Activated naive CD8-positive, alpha-beta T cell (primary cell): ENCODE measurements around the gene GNPAT.
A peak's percentile ranks its signal among the peaks of the same experiment; 100 is the strongest.

Experiments
- H3K27ac Mint-ChIP-seq: one replicate; pipeline ENCODE4 v1.8.0; 2021; ENCODE audit warnings: mixed read lengths
- H3K27me3 Mint-ChIP-seq: one replicate; pipeline ENCODE4 v1.8.0; 2021; ENCODE audit warnings: mixed read lengths
- H3K36me3 Mint-ChIP-seq: one replicate; pipeline ENCODE4 v1.8.0; 2021; ENCODE audit warnings: mixed read lengths
- H3K4me1 Mint-ChIP-seq: one replicate; pipeline ENCODE4 v1.8.0; 2021; ENCODE audit warnings: low read depth, mixed read lengths
- H3K4me3 Mint-ChIP-seq: one replicate; pipeline ENCODE4 v1.8.0; 2021; ENCODE audit warnings: mild to moderate bottlenecking, mixed read lengths
- H3K9me3 Mint-ChIP-seq: one replicate; pipeline ENCODE4 v1.8.0; 2021; ENCODE audit warnings: low read depth, mixed read lengths

GNPAT gene

GRCh38 chr1:231226156-231226555 is 14.9 kb upstream of the GNPAT start:
- Mint-ChIP-seq H3K27ac (peak overlapping the region; percentile 50), H3K27me3 (no peaks in the 10 kb centered on the region), H3K36me3 (peaks cover 13% of the 10 kb centered on the region), H3K4me3 (no peak overlapping the region), H3K9me3 (no peaks in the 10 kb centered on the region), H3K4me1 (peaks cover 13% of the 10 kb centered on the region)

- no peak overlapping the region for H3K4me3 Mint-ChIP-seq
- no peak overlapping the region for H3K27ac Mint-ChIP-seq
- no peaks in the 10 kb centered on the region for H3K27me3 Mint-ChIP-seq
- H3K36me3 Mint-ChIP-seq: peaks cover 12% of the 10 kb centered on the region
- H3K4me1 Mint-ChIP-seq: peaks cover 41% of the 10 kb centered on the region
- no peaks in the 10 kb centered on the region for H3K9me3 Mint-ChIP-seq
These were observed 9.5 kb upstream of the GNPAT start for GRCh38 chr1:231231511-231231910.

GRCh38 chr1:231232870-231233734 is 7.9 kb upstream of the GNPAT start:
- Mint-ChIP-seq H3K4me1 (peaks cover 51% of the 10 kb centered on the region), H3K27ac (no peak overlapping the region), H3K27me3 (no peaks in the 10 kb centered on the region), H3K9me3 (no peaks in the 10 kb centered on the region), H3K36me3 (peaks cover 12% of the 10 kb centered on the region), H3K4me3 (no peak overlapping the region)

GRCh38 chr1:231233735-231234417 is 7.1 kb upstream of the GNPAT start:
- Mint-ChIP-seq H3K36me3 (peaks cover 17% of the 10 kb centered on the region), H3K4me1 (peaks cover 57% of the 10 kb centered on the region), H3K4me3 (no peak overlapping the region), H3K27ac (no peak overlapping the region), H3K9me3 (no peaks in the 10 kb centered on the region), H3K27me3 (no peaks in the 10 kb centered on the region)

GRCh38 chr1:231234506-231234905 is 6.5 kb upstream of the GNPAT start:
- no peak overlapping the region for H3K27ac Mint-ChIP-seq
- H3K4me1 Mint-ChIP-seq: peaks cover 62% of the 10 kb centered on the region
- no peak overlapping the region for H3K4me3 Mint-ChIP-seq
- no peaks in the 10 kb centered on the region for H3K27me3 Mint-ChIP-seq
- H3K9me3 Mint-ChIP-seq: no peaks in the 10 kb centered on the region
- H3K36me3 Mint-ChIP-seq: peaks cover 21% of the 10 kb centered on the region

- H3K9me3 Mint-ChIP-seq: no peaks in the 10 kb centered on the region
- peaks cover 21% of the 10 kb centered on the region for H3K36me3 Mint-ChIP-seq
- H3K27me3 Mint-ChIP-seq: no peaks in the 10 kb centered on the region
- peaks cover 65% of the 10 kb centered on the region for H3K4me1 Mint-ChIP-seq
- H3K4me3 Mint-ChIP-seq: no peak overlapping the region
- no peak overlapping the region for H3K27ac Mint-ChIP-seq
These were observed 5.3 kb upstream of the GNPAT start for GRCh38 chr1:231235526-231236207.

DNA sequence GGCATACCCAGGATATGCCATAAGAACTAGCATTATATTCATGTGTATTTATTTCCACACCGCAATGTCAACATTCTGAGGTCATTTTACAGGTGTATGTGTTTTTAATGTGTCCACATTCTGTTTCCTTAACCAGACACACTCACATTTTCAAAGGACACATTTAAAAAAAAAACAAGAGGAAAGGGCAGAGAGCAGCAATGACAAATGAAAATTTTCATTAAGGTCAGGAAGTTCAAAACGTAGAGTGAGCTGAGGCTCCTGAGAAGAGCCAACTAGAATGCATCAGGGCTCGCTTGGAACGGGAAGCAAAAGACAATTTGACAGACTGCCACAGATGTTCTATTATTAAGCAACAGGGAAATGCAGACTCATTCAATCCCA is 4.8 kb upstream of the GNPAT start:
- peaks cover 21% of the 10 kb centered on the region for H3K36me3 Mint-ChIP-seq
- H3K27me3 Mint-ChIP-seq: no peaks in the 10 kb centered on the region
- no peak overlapping the region for H3K27ac Mint-ChIP-seq
- no peaks in the 10 kb centered on the region for H3K9me3 Mint-ChIP-seq
- peaks cover 61% of the 10 kb centered on the region for H3K4me1 Mint-ChIP-seq
- H3K4me3 Mint-ChIP-seq: no peak overlapping the region

DNA sequence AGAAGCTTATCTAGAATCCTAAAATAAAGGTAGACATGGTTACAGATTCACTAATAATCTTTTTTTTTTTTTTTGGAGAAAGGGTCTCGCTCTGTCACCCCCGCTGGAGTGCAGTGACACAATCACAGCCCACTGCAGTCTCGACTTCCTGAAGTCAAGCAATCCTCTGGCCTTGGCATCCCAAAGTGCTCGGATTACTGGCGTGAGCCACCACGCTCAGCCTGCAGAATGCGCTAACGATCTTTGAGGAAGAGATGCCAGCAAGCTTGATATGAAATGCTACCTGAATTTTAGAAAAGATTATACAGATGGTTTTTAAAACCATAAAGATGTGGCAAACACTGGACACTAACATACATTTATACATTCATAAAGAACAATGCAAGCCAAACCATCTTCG is 4.1 kb upstream of the GNPAT start:
- Mint-ChIP-seq H3K27ac (no peak overlapping the region), H3K4me1 (peaks cover 60% of the 10 kb centered on the region), H3K9me3 (no peaks in the 10 kb centered on the region), H3K27me3 (no peaks in the 10 kb centered on the region), H3K4me3 (peak overlapping the region; percentile 30), H3K36me3 (peaks cover 21% of the 10 kb centered on the region)

DNA sequence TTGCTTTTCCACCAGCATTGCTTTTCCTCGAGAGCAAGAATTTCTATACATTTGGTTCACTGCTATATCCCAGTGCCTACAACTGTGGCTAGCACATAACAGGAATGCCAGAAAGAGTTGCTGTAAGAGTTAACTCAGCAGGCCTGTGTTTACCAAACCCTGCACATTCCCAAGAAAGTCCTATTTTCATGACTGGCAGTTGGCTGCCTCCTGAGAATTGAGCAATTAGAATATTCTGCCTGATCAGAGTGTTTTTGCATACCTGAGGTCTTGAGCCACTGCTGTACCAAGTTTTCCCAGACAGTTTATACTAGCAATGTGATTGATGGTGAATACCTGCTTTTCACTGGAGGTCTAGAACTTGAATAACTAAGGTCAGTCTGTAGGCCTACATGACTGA is 2.7 kb upstream of the GNPAT start:
- Mint-ChIP-seq H3K36me3 (peaks cover 23% of the 10 kb centered on the region), H3K27me3 (no peaks in the 10 kb centered on the region), H3K27ac (no peak overlapping the region), H3K9me3 (no peaks in the 10 kb centered on the region), H3K4me1 (peaks cover 66% of the 10 kb centered on the region), H3K4me3 (peak overlapping the region; percentile 30)

- Mint-ChIP-seq H3K27ac (peak overlapping the region; percentile 96), H3K4me3 (peak overlapping the region; percentile 99), H3K36me3 (peaks cover 23% of the 10 kb centered on the region), H3K27me3 (no peaks in the 10 kb centered on the region), H3K4me1 (peaks cover 64% of the 10 kb centered on the region), H3K9me3 (no peaks in the 10 kb centered on the region)
These were observed 505 bp upstream of the GNPAT start for GRCh38 chr1:231240531-231240882.

GRCh38 chr1:231241750-231242149 is 738 bp downstream of the GNPAT start:
- Mint-ChIP-seq H3K4me3 (peak overlapping the region; percentile 99), H3K9me3 (no peaks in the 10 kb centered on the region), H3K4me1 (peaks cover 61% of the 10 kb centered on the region), H3K36me3 (peaks cover 20% of the 10 kb centered on the region), H3K27me3 (no peaks in the 10 kb centered on the region), H3K27ac (peak overlapping the region; percentile 96)

GRCh38 chr1:231242516-231243198 is 1.6 kb downstream of the GNPAT start:
- peaks cover 15% of the 10 kb centered on the region for H3K36me3 Mint-ChIP-seq
- peaks cover 59% of the 10 kb centered on the region for H3K4me1 Mint-ChIP-seq
- peak overlapping the region; percentile 99 for H3K4me3 Mint-ChIP-seq
- H3K27me3 Mint-ChIP-seq: no peaks in the 10 kb centered on the region
- no peaks in the 10 kb centered on the region for H3K9me3 Mint-ChIP-seq
- peak overlapping the region; percentile 96 for H3K27ac Mint-ChIP-seq

GRCh38 chr1:231248778-231249177 is 7.8 kb downstream of the GNPAT start:
- Mint-ChIP-seq H3K4me1 (peaks cover 27% of the 10 kb centered on the region), H3K36me3 (peaks cover 11% of the 10 kb centered on the region), H3K9me3 (no peaks in the 10 kb centered on the region), H3K4me3 (no peak overlapping the region), H3K27ac (no peak overlapping the region), H3K27me3 (no peaks in the 10 kb centered on the region)

GRCh38 chr1:231252336-231252735 is 11.3 kb downstream of the GNPAT start:
- Mint-ChIP-seq H3K4me1 (peaks cover 13% of the 10 kb centered on the region), H3K4me3 (no peak overlapping the region), H3K27ac (no peak overlapping the region), H3K27me3 (no peaks in the 10 kb centered on the region), H3K36me3 (peaks cover 25% of the 10 kb centered on the region), H3K9me3 (peaks cover 2% of the 10 kb centered on the region)

GRCh38 chr1:231260351-231260750 is 19.3 kb downstream of the GNPAT start:
- no peak overlapping the region for H3K27ac Mint-ChIP-seq
- H3K4me3 Mint-ChIP-seq: no peak overlapping the region
- peaks cover 7% of the 10 kb centered on the region for H3K9me3 Mint-ChIP-seq
- H3K4me1 Mint-ChIP-seq: no peaks in the 10 kb centered on the region
- peaks cover 26% of the 10 kb centered on the region for H3K36me3 Mint-ChIP-seq
- H3K27me3 Mint-ChIP-seq: no peaks in the 10 kb centered on the region
